Caki2 (cell line): Measurements from ENCODE around the gene GALNT4. TPM values are rescaled to one million over a fixed set of nuclear protein-coding genes. Genes with fewer than 3 reads are reported as not detected.

ENCODE experiments used
- DNase-seq: peaks from one replicate; pipeline ENCODE4 v3.0.0-alpha.2; 2015; ENCODE audit warnings: low read depth
- in situ Hi-C: cut with HindIII; loops from 2 replicates; pipeline ENCODE4 v1.10.0; 2016; ENCODE audit warnings: low sequenced_read_pairs, low pct_unique_long_range_greater_than_20kb, mixed read lengths
- total RNA-seq: library from RNA; depleted of rRNA; stranded (reverse); fragments of >200 nt; shearing (Covaris generic); gene quantifications from 2 replicates; pipeline ENCODE4 v1.2.3, GENCODE V29; 2014; ENCODE audit warnings: low replicate concordance; rRNA removed

The GALNT4 gene
- total RNA-seq: 2.3 and 3.4 TPM in 2 replicates

GRCh38 chr12:89524541-89525304 is at the start of gene GALNT4:
GALNT4 (minus strand) TSS chr12:89524796; CDS start chr12:89524549, 247 bp downstream.
- peak; percentile 75 for DNase-seq
- in situ Hi-C loops: no loop called here

- no peak for DNase-seq
- in situ Hi-C loops: no loop called here
These were observed 48.6 kb upstream of the GALNT4 start for GRCh38 chr12:89573051-89573810.

DNA sequence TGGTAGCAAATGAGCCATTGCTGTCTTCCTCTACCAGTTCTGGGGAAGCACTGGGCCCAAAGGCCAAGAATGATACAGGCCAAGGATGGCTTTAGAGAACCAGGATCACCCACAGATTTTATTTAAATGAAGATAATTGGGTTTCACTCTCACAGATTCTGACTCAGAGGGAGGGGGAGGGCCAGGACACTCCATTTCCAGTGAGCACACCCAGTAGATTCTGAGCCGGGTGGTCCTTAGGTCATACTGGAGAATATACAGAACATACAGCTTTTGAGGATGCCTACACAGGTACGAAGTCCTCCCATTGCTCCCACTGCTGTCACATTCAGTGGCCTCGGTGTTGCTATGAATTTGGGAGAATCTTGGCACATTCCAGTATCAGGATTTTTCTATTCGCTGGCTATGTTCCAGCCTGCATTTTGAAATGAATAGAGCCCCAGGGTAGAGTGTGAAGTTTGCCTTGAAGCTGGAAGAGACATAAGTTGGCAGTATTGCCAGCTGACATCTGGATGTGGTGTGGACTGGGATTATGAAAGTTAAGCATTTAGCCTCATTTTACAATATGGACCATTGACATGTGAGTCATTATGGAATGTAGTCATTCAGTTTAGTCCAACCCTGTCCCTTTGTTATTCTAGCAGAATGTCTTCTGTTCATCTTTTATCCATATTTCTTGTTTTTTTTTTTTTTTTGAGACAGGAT is 47.0 kb upstream of the GALNT4 start:
- no peak for DNase-seq
- in situ Hi-C loops: no loop called here

GRCh38 chr12:89568484-89568883 is 43.9 kb upstream of the GALNT4 start:
- in situ Hi-C loops: no loop called here

GRCh38 chr12:89567691-89568239 is 43.2 kb upstream of the GALNT4 start:
- DNase-seq: no peak
- in situ Hi-C loops: no loop called here

More at GRCh38 chr12:89568484-89568883, 43.9 kb upstream of the GALNT4 start:
- no peak for DNase-seq

DNA sequence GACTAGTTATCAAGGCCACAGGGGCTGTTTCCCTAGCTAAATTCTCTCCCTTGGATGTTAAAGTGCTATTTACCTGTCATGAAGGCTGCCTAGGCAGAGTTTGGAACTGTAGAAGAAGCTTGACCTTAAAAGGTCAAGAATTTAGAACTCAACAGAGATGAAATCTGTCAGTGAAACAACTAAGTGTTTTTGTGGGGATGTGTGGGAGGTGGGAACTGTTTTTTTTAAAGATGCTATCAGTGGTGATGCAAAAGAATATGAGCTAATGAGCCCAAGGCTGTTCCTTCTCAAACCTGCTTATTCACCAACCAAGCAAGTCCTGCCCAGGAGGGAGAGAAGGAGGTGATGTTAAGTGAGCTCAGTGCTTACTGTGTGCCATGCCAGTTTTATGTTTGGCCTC is 42.0 kb upstream of the GALNT4 start:
- DNase-seq: no peak
- in situ Hi-C loops: no loop called here

DNA sequence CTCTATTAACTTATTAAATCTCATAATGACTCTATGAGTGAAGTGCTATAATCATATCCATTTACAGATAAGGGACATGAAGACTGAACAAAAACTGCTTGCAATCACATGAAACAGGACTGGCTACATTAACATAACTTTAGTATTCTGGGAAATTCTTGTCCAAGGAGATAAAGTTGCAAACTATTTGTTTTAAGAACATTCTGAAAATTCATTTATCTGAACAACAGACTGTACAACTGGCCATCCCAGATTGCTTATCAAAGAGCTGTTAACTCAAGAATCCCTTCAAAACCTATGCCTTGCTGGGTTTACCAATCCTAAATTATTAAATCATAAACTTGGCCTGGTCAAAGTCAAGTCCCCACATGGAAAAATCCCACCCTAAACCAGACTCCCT is 40.4 kb upstream of the GALNT4 start:
- in situ Hi-C loops: no loop called here
- DNase-seq: no peak

GRCh38 chr12:89559753-89560152 is 35.2 kb upstream of the GALNT4 start:
- DNase-seq: no peak
- in situ Hi-C loops: no loop called here

- DNase-seq: peak; percentile 4
These were observed 32.4 kb upstream of the GALNT4 start for GRCh38 chr12:89556976-89557375.

DNA sequence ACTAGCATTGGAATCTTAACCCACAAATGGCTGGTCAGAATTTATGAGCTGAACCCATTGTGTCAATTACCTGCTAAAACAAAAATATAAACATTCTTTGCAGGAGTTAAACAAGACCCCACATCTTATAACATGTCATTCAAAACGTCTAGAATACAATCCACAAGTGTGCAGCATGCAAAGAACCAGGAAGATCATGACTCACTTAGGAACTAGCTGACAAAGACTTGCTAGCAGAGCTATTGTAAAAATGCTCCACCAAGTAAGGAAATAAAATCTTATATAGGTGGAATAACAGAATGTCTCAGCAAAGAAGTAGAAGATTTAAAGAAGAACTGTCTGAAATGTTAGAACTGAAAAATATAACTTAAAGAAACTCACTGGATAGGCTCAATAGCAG is 27.8 kb upstream of the GALNT4 start:
- in situ Hi-C loops: no loop called here
- no peak for DNase-seq

More at GRCh38 chr12:89556976-89557375, 32.4 kb upstream of the GALNT4 start:
- in situ Hi-C loops: no loop called here

DNA sequence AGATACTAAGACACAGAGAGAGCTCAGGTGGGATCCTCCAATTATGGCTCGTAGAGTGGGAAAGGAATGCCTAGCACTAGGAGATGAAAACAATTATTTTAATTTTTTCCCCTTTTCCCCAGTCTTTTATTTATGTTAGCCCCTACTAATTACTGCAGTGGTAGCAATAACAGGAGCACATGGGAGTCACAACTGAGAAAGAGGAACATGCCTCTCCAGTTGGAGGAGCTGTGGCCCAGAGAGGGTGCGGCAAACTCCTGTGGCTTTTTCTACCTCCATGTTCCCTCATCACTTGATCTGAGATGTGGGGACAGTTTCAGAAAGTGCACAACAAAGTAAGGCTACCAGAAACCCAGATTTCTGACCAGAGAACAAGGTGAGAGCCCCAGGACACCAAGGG is 27.2 kb upstream of the GALNT4 start:
- DNase-seq: no peak
- in situ Hi-C loops: no loop called here

GRCh38 chr12:89547101-89547500 is 22.5 kb upstream of the GALNT4 start:
- in situ Hi-C loops: no loop called here
- no peak for DNase-seq

DNA sequence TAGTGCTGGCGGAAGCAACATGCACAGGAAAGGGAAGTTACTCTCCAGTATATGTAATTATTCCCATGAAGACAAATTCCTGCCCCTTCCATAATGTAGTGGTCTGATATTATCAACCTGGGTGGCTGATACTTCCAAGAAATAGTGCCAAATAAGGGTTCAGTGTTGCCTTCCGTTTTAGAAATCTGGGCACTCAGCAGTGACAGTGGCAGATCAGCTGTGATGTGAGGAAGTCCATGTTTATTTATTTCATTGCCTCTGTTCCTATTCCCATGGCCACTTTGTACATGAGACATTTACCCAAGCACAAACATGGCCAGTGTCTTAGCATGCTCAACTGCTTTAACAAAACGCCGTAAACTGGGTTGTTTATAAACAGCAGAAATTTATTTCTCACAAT is 21.6 kb upstream of the GALNT4 start:
- in situ Hi-C loops: no loop called here
- DNase-seq: no peak

- peak; percentile 60 for DNase-seq
- in situ Hi-C loops: no loop called here
These were observed 20.1 kb upstream of the GALNT4 start for GRCh38 chr12:89544681-89545184.

GRCh38 chr12:89544022-89544421 is 19.4 kb upstream of the GALNT4 start:
- in situ Hi-C loops: no loop called here
- no peak for DNase-seq

DNA sequence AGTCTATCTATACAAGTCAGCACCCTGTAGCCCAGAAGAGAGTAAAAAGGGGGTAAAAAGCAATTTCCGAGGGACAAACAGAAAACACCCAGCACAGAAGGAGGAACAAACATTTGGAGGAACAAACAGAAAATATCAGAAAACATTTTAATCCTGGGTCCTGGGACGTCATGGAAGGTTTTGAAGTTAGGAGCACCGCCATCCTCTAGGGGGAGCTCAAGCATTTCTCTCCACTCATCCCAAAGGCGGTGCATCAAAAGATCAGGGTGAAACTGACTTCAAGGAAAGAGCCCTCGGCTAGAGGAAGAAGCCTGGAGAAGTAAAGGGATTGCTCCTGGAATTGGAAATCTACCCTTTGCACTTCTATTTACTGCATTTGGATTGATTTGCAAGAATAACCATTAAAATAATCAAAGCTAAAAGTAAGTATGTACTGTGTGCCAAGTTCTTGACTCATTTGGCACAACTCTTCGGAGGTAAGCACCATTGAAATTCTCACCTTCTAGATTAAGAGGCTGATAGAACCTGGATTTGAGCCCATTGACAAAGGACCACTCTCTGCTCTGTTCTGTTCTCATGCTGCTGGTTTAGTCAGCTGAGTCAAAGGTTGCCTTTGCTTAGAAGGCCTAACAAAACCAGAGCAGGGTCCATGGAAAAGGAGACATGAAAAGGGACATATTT is 18.5 kb upstream of the GALNT4 start:
- in situ Hi-C loops: no loop called here
- peak; percentile 43 for DNase-seq

- in situ Hi-C loops: no loop called here
- DNase-seq: no peak
These were observed 17.6 kb upstream of the GALNT4 start for GRCh38 chr12:89542236-89542635.

- in situ Hi-C loops: no loop called here
- DNase-seq: no peak
These were observed 16.0 kb upstream of the GALNT4 start for GRCh38 chr12:89540586-89540985.
